NCI-H2107 treated with DMSO at 0.1 percent for 48 hours (cell line): ENCODE results near the gene CSNK1E.

Experiments
- DNase-seq: peaks from one replicate; lab custom pipeline; 2025; ENCODE audit not compliant: unreplicated experiment; lab: John Stamatoyannopoulos, UW

The CSNK1E gene

DNA sequence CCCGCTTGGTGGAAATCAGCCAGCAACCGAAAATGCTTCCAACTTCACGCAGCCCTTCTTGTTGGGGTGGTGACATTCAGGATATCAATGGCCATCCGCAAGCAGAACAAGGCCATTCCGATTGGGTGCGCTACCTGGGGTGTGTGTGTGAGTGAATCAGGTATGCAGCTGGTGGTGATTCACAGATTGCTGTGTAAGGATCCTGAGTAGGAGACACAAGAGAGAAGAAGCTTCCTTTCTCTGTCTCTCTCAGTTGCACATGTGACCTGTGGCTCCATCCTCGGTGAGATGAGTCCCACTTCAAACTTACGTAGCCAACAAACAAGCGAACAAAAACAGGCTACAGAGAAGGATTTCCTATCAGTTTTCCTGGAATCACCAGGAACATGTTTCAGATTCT lies 34.8 kb downstream of the CSNK1E start:
- no peak for DNase-seq

DNA sequence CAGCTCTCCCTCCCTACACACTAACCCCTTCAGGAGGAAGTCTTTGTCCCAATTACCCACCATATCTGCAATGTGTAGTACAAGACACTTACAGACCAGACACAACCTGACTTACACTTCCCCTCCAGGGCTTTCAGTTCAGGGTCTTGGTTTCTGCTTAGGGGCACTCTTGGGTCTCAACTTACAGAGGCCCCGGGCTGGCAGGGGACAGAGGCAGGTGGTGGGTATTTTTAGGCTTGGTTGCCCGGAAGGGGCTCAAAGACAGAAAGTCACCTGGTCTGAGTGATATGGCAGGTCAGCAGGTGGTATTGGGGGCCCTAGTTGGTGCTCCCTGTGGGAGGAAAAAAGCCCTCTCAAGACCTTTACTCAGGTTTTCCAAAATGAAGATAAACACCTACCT lies 41.1 kb downstream of the CSNK1E start:
- DNase-seq, result no peak

DNA sequence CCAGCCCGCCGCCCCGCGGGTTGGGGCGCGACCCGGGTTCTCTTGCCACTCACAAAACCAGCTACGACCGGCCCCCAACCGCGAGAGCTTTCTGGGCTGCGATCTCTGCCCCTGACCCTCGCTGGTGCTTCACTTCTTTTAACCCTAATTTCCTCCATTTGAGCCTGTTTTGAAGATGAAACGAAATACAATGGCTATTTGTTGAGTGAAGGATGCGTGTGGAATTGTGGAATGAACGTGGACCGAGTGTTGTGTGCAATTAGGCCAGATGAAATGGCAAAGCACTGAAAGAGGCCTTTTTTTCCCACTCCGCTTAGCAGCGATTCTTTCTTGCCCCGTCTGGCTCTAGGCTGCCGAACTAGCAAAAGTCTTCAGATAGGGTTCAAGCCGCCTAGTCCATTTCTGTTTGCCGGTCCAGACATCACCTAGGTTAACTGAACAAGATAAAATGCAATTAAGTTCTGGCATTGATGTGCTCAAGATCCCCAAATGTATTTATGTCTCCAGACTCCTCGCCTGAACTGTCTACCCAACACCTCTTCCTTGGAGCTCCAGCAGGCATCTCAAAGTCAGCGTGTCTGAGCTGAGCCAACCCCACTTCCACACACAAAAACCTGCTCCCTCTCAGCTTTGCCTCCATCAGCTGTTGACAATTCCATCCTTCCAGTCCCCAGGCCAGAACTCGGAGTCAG lies 44.0 kb downstream of the CSNK1E start:
- no peak for DNase-seq

DNA sequence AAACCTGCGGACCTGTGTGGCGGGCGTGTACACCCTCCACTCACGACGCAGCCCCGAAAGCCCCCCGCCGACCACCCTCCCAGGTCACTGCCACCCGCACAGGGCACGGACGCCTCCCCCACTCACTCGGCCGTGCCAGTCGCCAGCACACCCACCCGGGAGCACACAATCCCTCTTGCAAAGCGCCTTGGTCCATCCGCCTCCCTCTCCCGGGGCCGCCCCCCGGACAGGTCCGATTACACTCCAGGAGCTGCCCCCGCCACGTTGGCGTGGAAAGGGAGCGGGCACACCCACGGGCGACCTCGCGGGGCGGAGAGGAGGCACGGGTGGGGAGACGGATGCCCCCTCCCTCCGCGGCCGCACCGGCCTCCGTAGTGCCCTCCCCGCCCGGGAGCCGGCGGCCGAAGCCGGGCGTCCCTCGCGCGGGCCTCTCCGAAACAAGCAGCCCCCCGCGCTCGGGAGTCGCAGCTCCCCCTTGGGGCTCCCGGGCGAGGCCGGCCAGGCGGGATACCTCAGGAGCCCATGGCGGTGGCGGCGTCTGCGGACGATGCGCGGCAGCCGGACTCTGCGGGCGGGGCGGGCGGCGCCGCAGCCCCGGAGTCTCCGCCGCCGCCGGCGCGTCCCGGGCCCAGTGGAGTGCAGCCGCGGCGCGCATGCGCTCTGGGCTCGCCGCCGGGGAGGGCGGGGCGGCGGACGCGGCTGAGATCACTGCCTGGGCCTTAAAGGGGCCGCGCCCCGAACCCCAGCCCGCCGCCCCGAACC lies 44.7 kb downstream of the CSNK1E start, which contains the start of gene TMEM184B:
TSS of gene TMEM184B (minus strand) at position 638 of the 762 bp plus-strand sequence. CDS start 25,049 bp downstream, outside the sequence.
- DNase-seq, result peak; percentile 4

DNA sequence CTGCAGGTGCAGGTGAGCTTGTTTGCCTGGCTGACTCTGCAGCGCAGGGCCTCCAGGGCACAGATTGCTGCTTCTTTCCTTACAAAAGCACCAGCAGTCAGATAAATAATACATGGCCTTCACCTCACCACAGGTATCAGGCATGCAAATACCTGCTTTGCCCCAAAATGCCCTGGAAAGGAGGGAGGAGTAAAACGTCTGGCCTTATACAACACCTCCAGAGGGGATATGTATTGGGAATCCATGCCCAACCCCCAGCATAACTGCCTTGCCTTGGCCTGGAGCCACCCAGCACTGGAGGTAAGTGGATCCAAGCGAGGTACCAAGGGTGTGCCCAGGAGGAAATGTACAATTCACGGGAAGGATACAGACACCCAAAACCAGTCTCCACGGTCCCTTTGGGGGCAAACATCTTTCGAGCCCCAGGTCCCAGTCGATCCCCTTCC lies 45.3 kb downstream of the CSNK1E start:
- DNase-seq, result peak; percentile 36

DNA sequence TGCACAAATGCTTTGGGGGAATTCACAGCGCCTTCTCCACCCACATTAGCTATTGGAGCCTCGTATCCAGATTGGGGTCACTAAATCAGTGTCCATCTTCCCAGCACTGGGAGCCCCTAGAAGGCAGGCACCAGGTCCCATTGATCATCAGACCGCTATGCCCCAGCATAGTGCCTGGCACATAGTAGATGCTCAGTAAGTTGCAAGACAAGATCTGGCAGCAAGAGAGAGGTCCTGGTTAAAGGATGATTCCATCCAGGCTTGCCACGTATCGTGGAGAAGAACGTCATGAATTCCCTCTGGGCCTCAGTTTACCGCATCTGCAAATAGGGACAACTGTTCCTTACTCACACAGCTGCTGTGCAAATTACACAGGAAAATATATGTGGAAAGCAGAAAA lies 46.1 kb downstream of the CSNK1E start:
- no peak for DNase-seq

DNA sequence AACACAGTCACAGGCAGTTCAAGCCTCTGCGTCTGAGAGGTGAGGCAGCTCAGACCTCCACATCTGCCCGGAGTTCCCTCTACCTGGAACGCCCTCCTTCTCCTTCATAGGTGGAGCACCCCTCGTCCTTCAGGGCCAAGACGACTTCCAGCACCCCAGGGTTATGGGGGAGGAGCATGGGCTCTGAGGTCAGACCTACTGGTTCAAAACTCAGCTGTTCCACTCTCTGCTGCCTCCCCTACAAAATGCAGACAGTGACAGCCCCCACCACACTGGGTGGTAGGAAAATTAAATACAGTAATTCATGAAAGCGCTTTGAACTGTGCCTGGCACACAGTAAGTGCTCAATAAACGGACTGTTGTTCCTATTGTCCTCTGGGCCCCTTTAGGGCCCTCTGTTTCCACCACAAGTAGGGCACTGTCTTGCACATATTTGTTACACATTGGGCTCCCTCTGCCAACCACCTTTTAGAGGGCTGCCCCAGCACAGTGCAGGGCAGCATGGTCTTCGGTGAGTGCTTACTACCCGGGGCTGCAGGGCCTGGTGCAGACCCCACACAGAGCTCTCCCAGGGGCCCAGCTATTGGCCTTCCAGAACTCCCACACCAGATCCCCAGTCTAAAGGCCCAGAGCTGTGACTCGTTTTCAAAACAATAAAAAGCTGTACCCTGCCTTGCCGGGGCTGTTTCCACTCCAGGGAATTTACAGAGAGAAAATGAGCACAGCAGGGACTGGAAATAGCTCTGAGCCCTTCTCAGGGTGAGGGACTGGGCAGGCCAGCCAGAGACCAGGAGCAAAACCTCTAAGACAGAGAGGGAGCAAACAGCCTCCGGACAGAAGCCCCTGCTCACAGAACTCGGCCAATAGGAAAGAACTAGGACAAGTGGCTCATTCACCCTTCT lies 46.9 kb downstream of the CSNK1E start:
- DNase-seq, result no peak

DNA sequence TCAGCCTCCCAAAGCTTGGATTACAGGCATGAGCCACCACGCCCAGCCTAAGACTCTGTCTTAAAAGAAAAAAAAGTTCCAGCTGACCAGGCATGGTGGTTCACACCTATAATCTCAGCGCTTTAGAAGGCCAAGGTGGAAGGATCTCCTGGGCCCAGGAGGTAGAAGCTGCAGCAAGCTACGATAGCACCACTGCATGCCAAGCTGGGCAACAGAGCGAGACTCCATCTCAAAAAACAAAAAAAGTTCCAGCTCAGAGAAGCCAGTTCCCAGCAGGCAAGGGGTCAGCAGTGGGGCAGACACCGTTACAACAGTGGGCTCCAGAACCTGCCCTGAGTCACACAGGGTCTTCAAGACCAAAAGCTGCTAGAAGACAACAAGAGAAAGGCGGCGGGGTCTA lies 47.8 kb downstream of the CSNK1E start:
- DNase-seq, result no peak

DNA sequence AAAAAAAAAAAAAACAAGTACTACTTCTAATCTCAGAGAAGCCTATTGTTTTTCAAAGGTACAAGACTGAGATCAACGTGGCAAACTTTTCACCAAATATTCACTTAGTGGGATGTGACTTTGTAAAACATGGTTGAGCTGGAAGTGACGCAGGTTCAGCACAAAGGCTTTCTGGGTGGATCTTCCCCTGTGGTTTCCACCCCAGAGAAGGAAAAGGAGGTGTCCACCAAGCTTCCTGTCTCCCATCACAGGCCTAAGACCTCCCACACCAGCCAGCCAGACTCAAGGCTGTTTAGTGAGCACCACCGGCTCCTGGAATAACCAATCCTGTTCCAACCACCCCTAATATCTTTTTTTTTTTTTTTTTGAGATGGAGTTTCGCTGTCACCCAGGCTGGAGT lies 50.1 kb downstream of the CSNK1E start:
- no peak for DNase-seq

DNA sequence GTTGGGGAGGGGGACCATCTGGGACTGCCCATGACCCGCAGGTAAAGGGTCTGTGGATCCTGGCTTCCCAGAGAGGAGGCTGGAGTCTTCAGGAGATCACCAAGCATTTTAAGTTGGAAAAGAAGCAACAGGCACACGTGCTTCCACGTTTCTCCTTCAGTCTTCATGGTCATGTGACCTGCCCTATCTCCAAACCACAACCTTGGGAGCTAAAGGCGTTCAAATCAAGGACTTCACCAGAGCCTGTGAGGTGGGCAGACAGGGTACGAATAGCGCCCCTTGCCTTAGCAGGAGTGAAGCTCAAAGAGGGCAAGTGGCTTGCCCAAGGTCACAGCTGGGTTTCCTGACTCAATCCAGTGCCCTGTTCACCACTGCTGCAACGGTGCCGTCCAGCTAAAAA lies 51.1 kb downstream of the CSNK1E start:
- DNase-seq, result no peak

DNA sequence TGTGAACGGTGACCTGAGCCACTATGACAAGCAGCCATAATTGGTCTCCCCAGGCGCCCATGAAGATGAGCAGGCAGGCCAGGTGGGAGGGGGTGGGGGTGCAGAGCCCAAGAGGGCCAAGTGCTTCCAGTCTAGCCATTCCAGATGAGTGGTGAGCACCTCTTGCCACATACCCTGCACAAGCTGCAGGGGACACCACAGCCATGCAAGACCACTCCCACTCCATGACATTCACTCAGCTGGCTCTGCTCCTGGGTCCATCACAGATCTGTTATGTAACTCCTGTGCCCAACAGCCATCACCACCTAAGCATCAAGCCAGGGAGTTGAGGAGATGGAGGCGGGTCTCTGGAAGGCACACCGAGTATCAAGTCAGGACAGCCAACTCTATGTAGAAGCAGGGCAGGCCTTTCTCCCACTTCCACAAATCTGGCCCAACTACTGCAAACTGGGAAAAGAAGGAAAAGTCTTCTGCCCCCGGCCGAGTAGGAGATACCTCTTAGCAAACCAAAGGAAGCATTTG lies 52.9 kb downstream of the CSNK1E start:
- DNase-seq, result no peak

DNA sequence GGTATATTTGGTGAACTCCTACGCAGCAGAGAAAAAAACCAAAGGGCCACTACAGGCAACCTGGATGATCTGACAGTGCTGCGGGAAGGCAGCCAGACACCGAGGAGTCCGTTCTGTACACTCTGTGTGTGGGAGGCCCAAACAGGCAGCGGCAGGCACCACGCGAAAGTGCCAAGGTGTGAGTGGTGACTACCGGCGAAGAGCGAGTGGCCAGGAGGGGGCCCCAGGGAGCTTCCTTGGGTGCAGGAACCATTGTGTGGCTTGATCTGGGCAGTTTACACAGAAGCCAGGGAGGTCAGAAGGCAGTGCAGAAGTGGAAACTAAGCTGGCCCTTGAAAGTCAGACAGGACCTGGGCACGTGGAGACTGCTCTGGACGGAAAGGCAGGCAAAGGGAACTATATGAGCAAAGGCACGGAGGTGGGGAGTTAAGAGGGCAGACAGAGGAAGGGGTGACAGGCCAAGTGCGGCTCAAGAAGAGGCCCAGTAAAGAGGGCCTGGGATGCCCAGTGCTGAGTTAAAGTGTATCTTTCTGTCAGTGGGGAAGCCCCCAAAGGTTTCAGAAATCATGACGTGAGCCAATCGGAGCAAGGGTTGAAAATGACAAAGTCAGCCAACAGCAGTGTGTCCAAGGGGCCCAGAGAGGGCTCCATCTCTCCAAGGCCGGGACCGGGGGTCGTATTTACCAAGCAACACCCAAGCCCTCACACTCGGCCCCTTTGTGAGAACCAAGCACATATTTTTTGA lies 55.0 kb downstream of the CSNK1E start:
- DNase-seq, result no peak

DNA sequence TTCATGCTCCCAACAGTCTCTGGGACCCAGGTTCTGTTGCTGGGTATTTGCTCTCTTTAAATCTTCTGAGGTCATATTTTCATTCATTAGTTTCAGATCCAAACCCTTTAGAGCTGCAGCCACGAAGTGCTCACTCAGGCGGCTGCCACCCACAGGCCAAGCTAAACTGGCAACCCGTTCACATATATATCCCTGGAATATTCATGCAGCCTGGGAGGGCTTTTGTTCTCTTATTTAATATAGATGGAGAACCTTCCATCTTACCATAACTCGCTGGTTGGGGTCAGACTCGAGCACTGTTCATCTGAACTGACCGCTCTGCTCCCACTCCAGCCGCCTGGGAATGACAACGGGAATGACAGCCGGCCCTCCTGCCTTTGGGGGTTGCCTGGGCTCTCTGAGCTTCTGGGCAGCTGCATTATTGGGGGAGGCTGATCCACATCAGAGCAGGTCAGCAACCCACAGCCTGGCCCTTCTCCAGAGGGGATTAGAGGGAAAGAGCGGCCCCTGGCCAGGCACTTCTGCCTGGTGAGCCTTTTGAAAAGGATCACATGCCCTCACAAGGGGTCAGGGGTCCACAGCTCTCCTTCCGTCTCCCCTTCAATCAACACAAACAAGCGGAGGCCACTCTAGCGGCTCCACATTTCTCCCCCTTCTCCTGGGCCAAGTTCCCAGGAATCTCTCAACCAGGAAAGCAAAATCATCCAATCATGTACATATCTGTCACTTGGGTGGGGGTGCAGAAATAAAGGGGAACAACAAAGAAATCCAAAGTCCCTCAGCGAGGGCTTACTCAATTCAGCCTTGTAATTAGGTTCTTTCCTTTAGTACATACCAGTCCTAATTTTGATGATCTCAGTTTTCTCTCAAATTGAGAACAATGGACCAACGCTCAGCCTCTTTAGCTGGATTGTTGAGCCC lies 56.2 kb downstream of the CSNK1E start:
- peak; percentile 32 for DNase-seq

DNA sequence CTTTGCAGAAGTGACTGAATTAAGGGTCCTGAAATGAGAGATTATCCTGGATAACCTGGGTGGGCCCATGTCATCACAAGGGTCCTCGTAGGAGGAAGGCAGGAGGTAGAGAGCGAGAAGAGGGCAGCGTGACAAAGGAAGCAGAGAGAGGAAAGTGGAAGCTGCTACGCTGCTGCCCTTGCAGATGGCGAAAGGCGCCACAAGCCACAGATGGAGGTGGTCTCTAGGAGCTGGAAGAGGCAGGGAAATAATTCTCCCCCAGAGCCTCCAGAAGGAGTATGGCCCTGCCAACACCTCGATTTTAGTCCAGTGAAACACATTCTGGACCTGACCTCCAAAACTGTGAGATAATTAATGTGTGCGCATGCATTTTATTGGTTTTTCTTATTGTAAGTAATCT lies 57.9 kb downstream of the CSNK1E start:
- no peak for DNase-seq

DNA sequence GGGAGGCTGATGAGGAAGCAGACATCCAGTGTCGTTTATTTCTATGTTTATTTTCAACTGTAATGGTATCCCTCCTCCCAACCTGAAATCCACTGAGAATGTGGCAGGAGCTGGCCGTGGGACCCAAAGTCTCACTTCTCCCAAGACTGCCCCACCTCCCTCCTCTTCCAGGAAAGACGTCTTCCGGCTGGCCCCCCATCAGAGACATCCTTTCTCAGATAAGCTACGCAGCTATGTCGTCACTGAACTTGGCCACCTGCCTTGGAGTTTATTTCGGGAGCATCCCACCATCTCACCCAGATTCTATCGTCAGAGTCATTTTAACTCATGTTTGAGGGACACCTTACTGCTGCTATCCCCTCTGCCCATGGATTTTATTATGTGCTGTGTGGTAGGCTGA lies 58.3 kb downstream of the CSNK1E start:
- no peak for DNase-seq

DNA sequence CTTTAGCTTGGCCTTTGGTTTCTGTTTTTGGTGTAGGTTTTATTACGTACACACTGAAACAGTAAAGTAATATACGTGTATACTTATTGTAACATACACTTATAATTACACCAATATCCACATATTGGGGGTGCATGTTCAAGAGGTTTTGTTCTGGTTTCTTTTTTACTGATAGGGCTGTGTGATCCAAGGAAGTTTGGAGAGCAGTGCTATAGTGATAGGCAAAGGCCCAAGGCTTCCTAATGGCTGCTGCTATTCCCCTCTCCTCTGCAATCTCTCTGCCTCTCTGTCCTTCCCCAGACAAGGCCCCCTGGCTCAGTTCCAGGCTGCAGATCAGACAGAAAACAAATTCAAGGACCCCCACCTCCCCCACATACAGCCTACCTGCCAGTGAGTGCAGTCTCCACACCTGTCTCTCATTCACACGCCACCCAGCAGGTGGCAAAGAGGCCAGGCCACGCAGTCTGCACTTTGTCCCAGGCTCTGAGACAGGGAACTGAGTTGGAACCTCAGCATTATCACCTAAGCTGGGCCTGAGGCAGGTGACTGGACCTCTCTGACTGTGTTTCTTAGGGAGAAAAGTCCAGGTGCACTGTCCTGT lies 59.5 kb downstream of the CSNK1E start:
- DNase-seq, result peak; percentile 55

DNA sequence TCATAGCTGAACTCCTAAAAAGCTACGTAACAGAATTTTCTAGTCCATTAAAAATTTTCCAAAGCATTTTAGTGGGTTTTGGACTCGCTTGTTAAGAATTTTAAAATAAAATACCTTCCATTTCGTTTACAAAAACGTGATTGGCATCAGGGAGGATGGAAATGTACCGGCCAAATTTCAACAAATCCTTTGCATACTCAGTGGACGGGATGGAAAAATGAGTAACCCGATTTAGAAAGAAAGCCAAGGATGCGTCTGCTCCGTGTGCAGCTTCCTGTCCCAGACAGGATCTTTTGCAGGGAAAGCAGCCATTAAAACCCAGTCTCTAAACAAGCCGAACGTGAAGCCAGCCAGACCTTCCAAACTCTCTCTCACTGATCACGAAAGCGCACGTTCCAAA lies 60.1 kb downstream of the CSNK1E start:
- DNase-seq, result no peak

DNA sequence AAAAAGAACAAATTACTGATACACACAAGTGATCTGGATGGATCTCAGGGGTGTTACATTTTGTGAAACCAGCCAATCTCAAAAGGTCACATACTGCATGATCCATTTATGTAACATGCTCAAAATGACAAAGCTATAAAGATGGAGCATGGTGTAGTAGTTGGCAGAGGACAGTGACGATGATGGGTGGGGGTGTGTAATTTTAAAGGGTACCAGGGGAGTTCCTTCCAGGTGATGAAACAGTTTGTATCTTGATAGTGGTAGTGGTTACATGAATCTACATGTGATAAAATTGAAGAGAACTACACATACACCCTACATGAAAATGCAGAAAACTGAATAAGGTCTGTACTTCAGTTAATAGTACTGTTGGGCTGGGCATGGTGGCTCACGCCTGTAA lies 61.5 kb downstream of the CSNK1E start:
- no peak for DNase-seq

DNA sequence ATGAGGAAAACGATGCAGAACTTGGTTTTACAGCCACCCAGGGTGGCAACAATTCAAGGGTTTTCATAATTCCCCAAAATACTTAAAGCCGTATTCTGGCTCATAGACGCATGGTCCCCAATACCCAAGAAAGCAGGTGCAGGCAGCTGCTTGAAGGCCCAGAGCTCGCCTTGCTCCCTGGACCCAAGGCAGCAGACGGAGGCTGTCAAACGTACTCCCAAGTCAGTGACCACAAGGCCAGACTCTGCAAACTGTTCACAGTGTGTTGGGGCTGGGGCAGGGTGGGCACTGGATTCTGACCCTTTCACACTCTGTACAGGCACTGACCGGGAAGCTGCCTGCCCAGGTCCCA lies 65.9 kb downstream of the CSNK1E start:
- DNase-seq, result no peak
